PC-3 (cell line): ENCODE data around the gene C1D.

Experiments
- CTCF ChIP-seq: fragments of 300-600 bp; sonication (generic); conservative IDR thresholded peaks from 2 replicates; pipeline ENCODE4 v1.5.1; 2017; ENCODE audit warnings: antibody characterized with exemption, low read depth, mild to moderate bottlenecking, low read length
- EZH2 ChIP-seq: fragments of 300-600 bp; sonication (generic); IDR thresholded peaks from one replicate; pipeline ENCODE4 v1.6.1; 2017; ENCODE audit warnings: antibody characterized with exemption, mild to moderate bottlenecking, low read length; ENCODE audit not compliant: unreplicated experiment

- TF ChIP-seq EZH2 (no peak), CTCF (no peak)
Observed at GRCh38 chr2:68027959-68028358, 34.8 kb downstream of the C1D start.
